ENCODE data around the gene AIF1L. TPM values are rescaled to one million over a fixed set of nuclear protein-coding genes. Genes with fewer than 3 reads are reported as not detected.

AIF1L gene
- total and polyA plus RNA-seq, 2 of the 13 experiments (the other 11 are each of a cell fraction or from before 2014, with no cell fraction given): 12.4 to 36.5 TPM

DNA sequence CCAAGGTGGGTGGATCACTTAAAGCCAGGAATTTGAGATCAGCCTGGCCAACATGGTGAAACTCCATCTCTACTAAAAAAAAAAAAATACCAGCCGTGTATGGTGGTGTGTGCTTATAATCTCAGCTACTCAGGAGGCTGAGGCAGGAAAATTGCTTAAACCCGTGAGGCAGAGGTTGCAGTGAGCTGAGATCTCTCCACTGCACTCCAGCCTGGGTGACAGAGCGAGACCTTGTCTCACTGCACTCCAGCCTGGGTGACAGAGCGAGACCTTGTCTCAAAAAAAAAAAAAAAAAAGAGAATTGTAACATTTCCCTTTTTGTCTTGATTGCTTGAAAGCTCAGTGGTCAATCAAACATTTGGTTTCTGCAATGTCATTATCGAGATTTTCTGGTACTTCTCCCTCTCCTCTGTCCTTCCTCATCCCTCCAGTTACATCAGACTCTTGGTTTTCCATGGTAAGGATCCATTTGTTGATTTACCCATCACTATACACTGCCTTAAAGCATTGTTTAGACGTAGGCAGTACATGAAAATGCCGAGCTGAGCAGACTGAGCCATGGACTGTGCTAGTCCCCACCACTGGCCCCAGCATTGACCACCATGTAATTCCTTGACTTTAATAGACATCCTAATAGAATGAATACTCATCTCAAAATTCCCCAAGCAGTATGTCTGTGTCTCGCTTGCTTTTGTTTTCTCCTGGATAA lies 11.5 kb upstream of the AIF1L start:
- H3K27ac ChIP-seq (ENCODE audit: extremely low read length, insufficient read depth, low read length): no peak overlapping the region
- H3K4me3 ChIP-seq (replicated peaks in 1 of 3; ENCODE audit: insufficient read depth in 1 of 3, low read depth in 2 of 3, low read length in 3 of 3): no peak overlapping the region
- intact Hi-C loops (cut with micrococcal nuclease; ENCODE audit: unreplicated experiment): no loop called here
- H4K20me1 ChIP-seq (ENCODE audit: insufficient read depth, low read length): no peaks in the 10 kb centered on the region
- WGBS (ENCODE audit: low lambda C conversion rate): 17% methylated on average over 8 of the region's 8 CpGs
- no peak for DNase-seq (ENCODE audit: low spot score)
- FAIRE-seq: no peak
- BruUV-seq (replicated peaks): no TSS peak
- 0 out of 2 replicates have a peak overlapping the region, but pooled peaks have one; percentile 30 for H3K4me2 ChIP-seq (ENCODE audit: low read depth, low read length)
- H3K36me3 ChIP-seq (replicated peaks in 1 of 2; ENCODE audit: control insufficient read depth in 1 of 2, insufficient read depth in 2 of 2, low read length in 2 of 2): no peaks in the 10 kb centered on the region
- ATAC-seq: peak; percentile 15; the same call in 2 of the 3 replicates
- no peaks in the 10 kb centered on the region for H3K9me3 ChIP-seq (ENCODE audit: low read length)
- no peaks in the 10 kb centered on the region for H3K79me2 ChIP-seq (ENCODE audit: insufficient read depth, low read length)
- in situ Hi-C loops (cut with HindIII; ENCODE audit: extremely low pct_ligation_motif_present, low pct_unique_long_range_greater_than_20kb): no loop called here
- ChIA-PET CTCF (ENCODE audit: low intra/inter-chr PET ratio, low total read pairs) (no interaction called here), POLR2A (interaction anchor here (0.9 kb wide), 1 partner anchor 10 kb away, joined by 3 read pairs; no protein-coding TSS in a partner anchor)
- H2AFZ ChIP-seq (ENCODE audit: low read length): no peak overlapping the region
- peaks cover 4 to 65% of the 10 kb centered on the region in 2 experiments; a peak in 4 of 5 replicates for H3K27me3 ChIP-seq (ENCODE audit: control insufficient read depth in 1 of 2, insufficient read depth in 2 of 2, low read length in 2 of 2)
- peaks cover 28% of the 10 kb centered on the region for H3K4me1 ChIP-seq (ENCODE audit: insufficient read depth, low read length)
- no peak overlapping the region for H3K9ac ChIP-seq (ENCODE audit: insufficient read depth, low read depth, low read length)
- TF ChIP-seq KLF13 (CRISPR knock-in tag; IDR thresholded peaks at IDR 0.05) (no peak), NFE2L2 (IDR thresholded peaks at IDR 0.05; ENCODE audit: low read length) (no peak), PRDM10 (CRISPR knock-in tag; IDR thresholded peaks at IDR 0.05; ENCODE audit: low read depth) (no peak), HNRNPL (IDR thresholded peaks at IDR 0.05; ENCODE audit: low read depth, low read length) (no peak), SSRP1 (CRISPR knock-in tag; IDR thresholded peaks at IDR 0.05) (no peak), ISX (CRISPR knock-in tag; conservative IDR thresholded peaks at IDR 0.05) (no peak), ZBTB33 (CRISPR knock-in tag; IDR thresholded peaks at IDR 0.05) (no peak), RBFOX2 (IDR thresholded peaks at IDR 0.05; ENCODE audit: low read depth, low read length) (no peak), RXRA (CRISPR knock-in tag; IDR thresholded peaks at IDR 0.05) (no peak), MIER3 (CRISPR knock-in tag; IDR thresholded peaks at IDR 0.05; ENCODE audit: borderline replicate concordance) (no peak), ZNF780A (CRISPR knock-in tag; IDR thresholded peaks at IDR 0.05) (no peak), ZNF577 (CRISPR knock-in tag; IDR thresholded peaks at IDR 0.05; ENCODE audit: borderline replicate concordance, low read depth) (no peak), KLF6 (CRISPR knock-in tag; IDR thresholded peaks at IDR 0.05) (no peak)
- TF ChIP-seq, protein P1, sequence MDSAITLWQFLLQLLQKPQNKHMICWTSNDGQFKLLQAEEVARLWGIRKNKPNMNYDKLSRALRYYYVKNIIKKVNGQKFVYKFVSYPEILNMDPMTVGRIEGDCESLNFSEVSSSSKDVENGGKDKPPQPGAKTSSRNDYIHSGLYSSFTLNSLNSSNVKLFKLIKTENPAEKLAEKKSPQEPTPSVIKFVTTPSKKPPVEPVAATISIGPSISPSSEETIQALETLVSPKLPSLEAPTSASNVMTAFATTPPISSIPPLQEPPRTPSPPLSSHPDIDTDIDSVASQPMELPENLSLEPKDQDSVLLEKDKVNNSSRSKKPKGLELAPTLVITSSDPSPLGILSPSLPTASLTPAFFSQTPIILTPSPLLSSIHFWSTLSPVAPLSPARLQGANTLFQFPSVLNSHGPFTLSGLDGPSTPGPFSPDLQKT (CRISPR knock-in tag; IDR thresholded peaks at IDR 0.05; ENCODE audit: borderline replicate concordance): no peak
- TF ChIP-seq, protein P2, sequence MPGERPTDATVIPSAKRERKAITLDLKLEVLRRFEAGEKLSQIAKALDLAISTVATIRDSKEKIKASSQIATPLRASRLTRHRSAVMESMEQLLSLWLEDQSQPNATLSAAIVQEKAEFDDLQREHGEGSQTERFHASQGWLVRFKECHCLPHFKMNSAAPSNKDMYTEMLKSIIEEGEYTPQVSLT (CRISPR knock-in tag; IDR thresholded peaks at IDR 0.05; ENCODE audit: borderline replicate concordance, low read depth): no peak
